Measurements from ENCODE around the gene ARRDC2.
"Not testable (repeated sequence)": the region's sequence is repeated elsewhere in the genome, so short reads cannot be mapped to it uniquely, and the experiment has no call there.

The ARRDC2 gene

GRCh38 chr19:18013210-18014111, 5.5 kb downstream of the ARRDC2 start:
- FAIRE-seq = no peak
- DNase-seq (ENCODE audit: extremely low spot score, insufficient read length, low read depth) = no peak

GRCh38 chr19:18014197-18014596, 6.2 kb downstream of the ARRDC2 start:
- FAIRE-seq (no peak), DNase-seq (ENCODE audit: extremely low spot score, insufficient read length, low read depth) (no peak)

- FAIRE-seq (no peak), DNase-seq (ENCODE audit: extremely low spot score, insufficient read length, low read depth) (no peak)
Measured at GRCh38 chr19:18016209-18016910, 8.4 kb downstream of the ARRDC2 start.

GRCh38 chr19:18017275-18018083, 9.5 kb downstream of the ARRDC2 start:
- FAIRE-seq (no peak), DNase-seq (ENCODE audit: extremely low spot score, insufficient read length, low read depth) (no peak)

- DNase-seq (ENCODE audit: extremely low spot score, insufficient read length, low read depth) = no peak
- no peak for FAIRE-seq
Measured at GRCh38 chr19:18020212-18021085, 12.5 kb downstream of the ARRDC2 start.

- FAIRE-seq = no peak
- no peak for DNase-seq (ENCODE audit: extremely low spot score, insufficient read length, low read depth)
Measured at GRCh38 chr19:18021121-18021755, 13.3 kb downstream of the ARRDC2 start.

GRCh38 chr19:18023622-18024251, 15.8 kb downstream of the ARRDC2 start:
- DNase-seq (ENCODE audit: extremely low spot score, insufficient read length, low read depth) = no peak
- FAIRE-seq = peak; percentile 48

- FAIRE-seq (no peak), DNase-seq (ENCODE audit: extremely low spot score, insufficient read length, low read depth) (no peak)
Measured at GRCh38 chr19:18027151-18027550, 19.2 kb downstream of the ARRDC2 start.

GRCh38 chr19:18029617-18030338, 21.8 kb downstream of the ARRDC2 start:
- DNase-seq (ENCODE audit: extremely low spot score, insufficient read length, low read depth) = no peak
- no peak for FAIRE-seq

- not testable (repeated sequence) for DNase-seq (ENCODE audit: extremely low spot score, insufficient read length, low read depth); FAIRE-seq
Measured at GRCh38 chr19:18031401-18031800, 23.4 kb downstream of the ARRDC2 start.

- DNase-seq (ENCODE audit: extremely low spot score, insufficient read length, low read depth); FAIRE-seq: not testable (repeated sequence)
Measured at GRCh38 chr19:18032102-18032501, 24.1 kb downstream of the ARRDC2 start.

- FAIRE-seq (no peak), DNase-seq (ENCODE audit: extremely low spot score, insufficient read length, low read depth) (no peak)
Measured at GRCh38 chr19:18041054-18041453, 33.1 kb downstream of the ARRDC2 start.

- DNase-seq (ENCODE audit: extremely low spot score, insufficient read length, low read depth) (no peak), FAIRE-seq (no peak)
Measured at GRCh38 chr19:18043676-18044075, 35.7 kb downstream of the ARRDC2 start.

GRCh38 chr19:18044825-18045304, 36.9 kb downstream of the ARRDC2 start:
- peak; percentile 96 for FAIRE-seq

GRCh38 chr19:18045307-18046050, 37.5 kb downstream of the ARRDC2 start:
- DNase-seq (ENCODE audit: extremely low spot score, insufficient read length, low read depth) = no peak
- no peak for FAIRE-seq

More at GRCh38 chr19:18044825-18045304, 36.9 kb downstream of the ARRDC2 start:
- peak; percentile 84 for DNase-seq (ENCODE audit: extremely low spot score, insufficient read length, low read depth)

GRCh38 chr19:18046059-18046718, 38.2 kb downstream of the ARRDC2 start:
- DNase-seq (ENCODE audit: extremely low spot score, insufficient read length, low read depth) = no peak
- no peak for FAIRE-seq

All from GM18507 (cell line).